Heart right ventricle (tissue), 16 donors: ENCODE data around the gene PABPC1L2A. TPM values are rescaled to one million over a fixed set of nuclear protein-coding genes. Genes with fewer than 3 reads are reported as not detected.
"Not testable (repeated sequence)": the region's sequence is repeated elsewhere in the genome, so short reads cannot be mapped to it uniquely, and the experiment has no call there.

Source experiments
- ATAC-seq, 8 donors: fragments of 200-7000 bp; cut with Tn5 transposase; one replicate each; pipeline ENCODE4 v1.9.1; 2020; ENCODE audit warnings: mild to moderate bottlenecking in 8 of 8, moderate library complexity in 8 of 8, moderate number of reproducible peaks in 1 of 8
- DNase-seq, 2 donors: peaks; one replicate each; pipeline ENCODE4 v3.0.0-alpha.2; 2020
- H3K27ac ChIP-seq, 10 donors: fragments of 200-600 bp; sonication (generic) in 2 of 10; one replicate each; pipeline versions ENCODE4 v1.5.0 to v1.8.0; 2020 to 2022; ENCODE audit warnings: mild to moderate bottlenecking in 3 of 10
- H3K27me3 ChIP-seq, 7 donors: fragments of 200-600 bp; one replicate each; pipeline ENCODE4 v1.8.0; 2021 to 2022; ENCODE audit warnings: mild to moderate bottlenecking in 2 of 7
- H3K36me3 ChIP-seq, 9 donors: fragments of 200-600 bp; sonication (generic) in 1 of 9; one replicate each; pipeline versions ENCODE4 v1.5.0 to v1.8.0; 2020 to 2022; ENCODE audit warnings: mild to moderate bottlenecking in 2 of 9
- H3K4me1 ChIP-seq, 9 donors: fragments of 200-600 bp; sonication (generic) in 1 of 9; one replicate each; pipeline versions ENCODE4 v1.5.0 to v1.8.0; 2020 to 2022; ENCODE audit warnings: mild to moderate bottlenecking in 4 of 9
- H3K4me3 ChIP-seq, 10 donors: fragments of 200-600 bp; sonication (generic) in 2 of 10; one replicate each; pipeline versions ENCODE4 v1.5.0 to v1.8.0; 2020 to 2022; ENCODE audit warnings: mild to moderate bottlenecking in 7 of 10, moderate library complexity in 2 of 10
- H3K9me3 ChIP-seq, 11 donors: fragments of 200-600 bp in 10 of 11; sonication (generic) in 2 of 11; one replicate each; pipeline versions ENCODE4 v1.5.0 to v1.8.0; 2013 to 2022; ENCODE audit warnings: mild to moderate bottlenecking in 2 of 11, control low read depth in 1 of 11, moderate library complexity in 1 of 11
- WGBS, 2 donors: extraction: QIAGEN DNeasy Blood & Tissue Kit; methylation state at CpG; one replicate each; pipeline ENCODE4 v1.1.7; 2013; ENCODE audit warnings: inconsistent platforms in 1 of 2; 5-methylcytosine and 5-hydroxymethylcytosine counted together
- intact Hi-C, 10 donors: fragments of 100-400 bp; cut with DNase I; formaldehyde crosslinking; loops; one replicate each; pipeline versions ENCODE4 v1.11.1 to v1.14.2; 2022
- long read RNA-seq, 3 donors: library from polyadenylated mRNA; unstranded; transcript quantifications; one replicate each; pipeline ENCODE4 v2.0.0, GENCODE V29; 2020 to 2021
- polyA plus RNA-seq, 2 donors: library from polyadenylated mRNA; stranded (reverse); fragments of 200-250 nt; gene quantifications; one replicate each; pipeline ENCODE4 v1.2.3, GENCODE V29; 2013
- total RNA-seq, 10 donors: library from RNA; stranded (reverse); fragmentation: NEBNext Ultra II Directional in 3 of 10; extraction: Animal tissue kit (Norgen Biotek cat#: 25700) in 3 of 10; gene quantifications; one replicate each; pipeline versions ENCODE4 v1.2.1 to v1.2.4, GENCODE V29; 2021 to 2023
- TF ChIP-seq, protein P1 (sequence below), 9 donors: fragments of 200-600 bp; sonication (generic) in 2 of 9; IDR thresholded peaks; one replicate each; pipeline versions ENCODE4 v1.5.0 to v1.8.0; 2021 to 2022; ENCODE audit warnings: antibody characterized with exemption in 9 of 9, mild to moderate bottlenecking in 5 of 9, moderate library complexity in 1 of 9
- donor health status: Arrhythmogenic right ventricular cardiomyopathy.
- donor health status: ischemic (EF 13 %, LVEDD 7.1; RV severe dilation, severe dysfunction).
- donor health status: healthy with polysubstance abuse.
- donor health status: DM: no; HTN: yes; CAD: no.
- donor health status: DM: no; HTN: no; CAD: no.
- donor health status: ischemic (EF 25% LVEDD 6.9; RV normal size, moderate dysfunction).
- donor health status: ischemic (EF 25% LVEDD 5.7; RV mildly dilated, moderate dysfunction).
- donor health status: healthy.
- donor health status: DM: yes; HTN: yes; CAD: no.
- donor health status: Ischemic cardiomyopathy.
- donor health status: ischemic (EF 35%, LVEDD 5.7; RV mildly dilated, moderate dysfunction).
- donor health status: nonischemic (EF 11% LVEDD 7.7; RV severe dilation, severe dysfunction).
- donor health status: DM: yes; HTN: yes; CAD: no.
- donor health status: PGD.
- donor health status: ischemic (EF 29% LVEDD 5.4; RV normal size, mild dysfunction).
- donor health status: nonischemic (EF 23%, LVEDD 6.1; RV moderate dilation, normal function).

Gene PABPC1L2A
- not detected for total RNA-seq
- polyA plus RNA-seq: not detected
- long read RNA-seq, donor 1: 0 reads
- long read RNA-seq, donor 2: 0 reads
- long read RNA-seq, donor 3: 0 reads

DNA sequence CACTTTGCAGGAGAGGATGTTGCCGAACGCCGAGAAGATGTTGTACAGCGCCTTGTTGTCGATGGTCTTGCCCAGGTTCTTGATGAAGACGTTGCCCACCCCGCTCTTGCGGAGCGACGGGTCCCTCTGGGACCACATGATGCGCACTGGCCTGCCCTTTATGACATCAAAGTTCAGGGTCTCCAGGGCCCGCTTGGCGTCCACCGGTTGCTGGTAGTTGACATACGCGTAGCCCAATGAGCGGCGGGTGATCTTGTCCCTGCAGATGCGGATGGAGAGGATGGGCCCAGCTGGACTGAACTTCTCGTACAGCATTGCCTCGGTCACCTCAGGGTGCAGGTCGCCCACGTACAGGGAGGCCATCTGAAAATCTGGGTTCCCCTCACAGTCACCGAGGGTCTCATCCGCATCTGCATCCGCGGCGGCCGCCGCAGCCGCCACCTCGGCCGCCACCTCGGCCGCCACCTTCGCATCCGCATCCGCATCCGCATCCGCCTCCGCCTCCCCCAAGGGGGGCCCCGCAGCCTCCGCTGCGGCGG, at the start of gene PABPC1L2A:
Gene PABPC1L2A, minus strand, starts transcription at position 489 of the 539 bp plus-strand sequence. Its CDS starts 126 bp downstream, at position 363.
- intact Hi-C loops, H3K36me3 ChIP-seq, H3K4me3 ChIP-seq, H3K9me3 ChIP-seq, DNase-seq, H3K4me1 ChIP-seq, ATAC-seq, H3K27ac ChIP-seq: not testable (repeated sequence)
- peaks cover 0 to 35% (median 5%) of the 10 kb centered on the region in 7 donors for H3K27me3 ChIP-seq
- 0% methylated on average over 9 of the region's 45 CpGs; no CpG with 5 or more reads in 1 of the 2 donors for WGBS, 2 donors

DNA sequence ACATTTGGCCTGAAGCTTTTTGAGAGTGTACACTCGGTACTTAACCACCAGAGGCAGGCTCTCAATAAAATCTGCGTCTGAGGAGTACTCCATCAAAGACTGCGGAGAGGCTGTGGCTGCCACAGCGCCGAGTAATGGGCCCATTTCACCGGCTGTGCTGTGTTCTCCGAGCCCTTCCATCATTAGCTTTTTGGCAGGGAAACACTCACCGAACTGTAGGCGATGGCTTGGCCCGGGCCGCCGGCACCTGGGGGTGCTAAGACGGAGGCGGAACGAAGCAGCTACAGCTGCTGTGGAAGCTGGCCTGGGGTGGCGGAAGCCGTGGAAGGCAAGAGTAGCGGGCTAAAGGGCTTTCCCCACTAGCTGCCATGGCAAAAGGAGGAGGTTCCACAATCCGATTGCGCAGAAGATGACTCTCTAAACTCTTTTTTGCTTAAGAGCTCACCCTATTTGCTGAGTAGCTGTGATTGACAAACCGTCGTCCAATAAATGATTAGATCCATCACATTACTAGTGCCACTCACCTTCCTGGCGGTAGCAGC, 48.5 kb upstream of the PABPC1L2A start:
- ATAC-seq: peak in 1 of 8 donors; percentile 61
- Histone ChIP-seq H3K4me3 (peak overlapping the region in 2 of 10 donors; percentile 18 to 35), H3K27me3 (peaks cover 0 to 20% (median 0%) of the 10 kb centered on the region in 7 donors), H3K9me3 (no peaks in the 10 kb centered on the region), H3K4me1 (no peaks in the 10 kb centered on the region), H3K36me3 (no peaks in the 10 kb centered on the region), H3K27ac (no peak overlapping the region)
- DNase-seq: peak; percentile 3 to 5
- 20 to 35% methylated on average over 23 of the region's 23 CpGs for WGBS, 2 donors
- TF ChIP-seq, protein P1, sequence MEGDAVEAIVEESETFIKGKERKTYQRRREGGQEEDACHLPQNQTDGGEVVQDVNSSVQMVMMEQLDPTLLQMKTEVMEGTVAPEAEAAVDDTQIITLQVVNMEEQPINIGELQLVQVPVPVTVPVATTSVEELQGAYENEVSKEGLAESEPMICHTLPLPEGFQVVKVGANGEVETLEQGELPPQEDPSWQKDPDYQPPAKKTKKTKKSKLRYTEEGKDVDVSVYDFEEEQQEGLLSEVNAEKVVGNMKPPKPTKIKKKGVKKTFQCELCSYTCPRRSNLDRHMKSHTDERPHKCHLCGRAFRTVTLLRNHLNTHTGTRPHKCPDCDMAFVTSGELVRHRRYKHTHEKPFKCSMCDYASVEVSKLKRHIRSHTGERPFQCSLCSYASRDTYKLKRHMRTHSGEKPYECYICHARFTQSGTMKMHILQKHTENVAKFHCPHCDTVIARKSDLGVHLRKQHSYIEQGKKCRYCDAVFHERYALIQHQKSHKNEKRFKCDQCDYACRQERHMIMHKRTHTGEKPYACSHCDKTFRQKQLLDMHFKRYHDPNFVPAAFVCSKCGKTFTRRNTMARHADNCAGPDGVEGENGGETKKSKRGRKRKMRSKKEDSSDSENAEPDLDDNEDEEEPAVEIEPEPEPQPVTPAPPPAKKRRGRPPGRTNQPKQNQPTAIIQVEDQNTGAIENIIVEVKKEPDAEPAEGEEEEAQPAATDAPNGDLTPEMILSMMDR (IDR thresholded peaks at IDR 0.05): no peak
- intact Hi-C loops: no loop called here

DNA sequence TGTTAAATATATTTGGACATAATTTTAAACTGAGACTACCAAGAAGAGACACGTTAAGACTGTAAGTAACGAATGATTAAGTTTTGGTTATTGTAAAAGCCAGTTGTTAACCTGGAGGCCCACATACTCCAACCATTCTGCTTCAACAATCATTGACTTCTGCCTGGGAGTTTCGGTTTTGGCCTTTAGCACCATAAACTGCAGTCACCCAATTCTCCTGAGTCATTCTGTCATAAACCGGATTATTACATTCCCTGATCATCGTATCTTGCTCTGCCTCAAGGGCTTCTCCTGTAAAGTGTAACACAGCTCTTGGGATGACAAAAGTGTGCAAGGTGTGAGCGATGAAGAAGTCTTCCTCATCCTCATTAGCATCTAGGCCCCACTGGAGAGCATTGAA, 46.9 kb upstream of the PABPC1L2A start:
- DNase-seq: no peak
- TF ChIP-seq, protein P1 (IDR thresholded peaks at IDR 0.05): no peak
- no peak for ATAC-seq
- whole genome bisulfite sequencing, 2 donors: 91 to 92% methylated on average over 6 of the region's 6 CpGs
- no peaks in the 10 kb centered on the region for H3K4me1 ChIP-seq
- no peak overlapping the region for H3K27ac ChIP-seq
- no peaks in the 10 kb centered on the region for H3K36me3 ChIP-seq
- H3K4me3 ChIP-seq: no peak overlapping the region
- intact Hi-C loops: no loop called here
- H3K27me3 ChIP-seq: peaks cover 0 to 16% (median 0%) of the 10 kb centered on the region in 7 donors
- no peaks in the 10 kb centered on the region for H3K9me3 ChIP-seq

DNA sequence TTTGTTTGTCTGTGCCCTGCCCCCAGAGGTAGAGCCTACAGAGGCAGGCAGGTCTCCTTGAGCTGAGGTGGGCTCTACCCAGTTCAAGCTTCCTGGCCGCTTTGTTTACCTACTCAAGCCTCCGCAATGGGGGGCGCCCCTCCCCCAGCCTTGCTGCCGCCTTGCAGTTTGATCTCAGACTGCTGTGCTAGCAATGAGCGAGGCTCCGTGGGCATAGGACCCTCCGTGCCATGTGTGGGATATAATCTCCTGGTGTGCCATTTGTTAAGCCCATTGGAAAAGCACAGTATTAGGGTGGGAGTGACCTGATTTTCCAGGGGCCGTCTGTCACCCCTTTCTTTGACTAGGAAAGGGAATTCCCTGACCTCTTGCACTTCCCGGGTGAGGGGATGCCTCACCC, 20.2 kb upstream of the PABPC1L2A start:
- intact Hi-C loops, H3K4me1 ChIP-seq, H3K27me3 ChIP-seq, ATAC-seq, H3K9me3 ChIP-seq, H3K36me3 ChIP-seq, H3K4me3 ChIP-seq, DNase-seq, H3K27ac ChIP-seq: not testable (repeated sequence)
- WGBS, 2 donors: 83 to 89% methylated on average over 9 of the region's 9 CpGs

DNA sequence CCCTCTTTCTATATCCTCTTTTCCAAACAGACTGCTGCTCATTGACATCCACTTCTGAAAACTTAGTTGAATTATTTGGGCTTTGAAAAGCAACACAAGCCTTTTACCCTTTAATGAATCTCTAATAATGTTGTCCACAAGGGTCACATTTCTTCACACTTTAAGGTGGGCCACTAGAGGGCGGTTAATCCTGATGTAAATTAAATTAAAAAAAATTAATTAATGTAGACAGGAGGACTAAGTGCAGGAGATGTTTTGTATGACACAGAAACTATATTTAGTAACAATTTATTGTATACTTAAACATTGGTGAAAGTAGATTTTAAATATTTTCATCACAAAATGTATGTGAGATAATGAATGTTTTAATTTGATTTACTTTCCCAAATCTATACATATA, 7.5 kb upstream of the PABPC1L2A start:
- ATAC-seq, intact Hi-C loops, H3K4me3 ChIP-seq, DNase-seq, H3K9me3 ChIP-seq, H3K36me3 ChIP-seq, H3K4me1 ChIP-seq, H3K27ac ChIP-seq: not testable (repeated sequence)
- H3K27me3 ChIP-seq: peaks cover 0 to 28% (median 0%) of the 10 kb centered on the region in 7 donors
- TF ChIP-seq, protein P1 (IDR thresholded peaks at IDR 0.05): peak in 3 of 9 donors; percentile 25 to 32 (median 29)
- WGBS, 2 donors: 5 to 38% methylated on average over 1 of the region's 1 CpG

DNA sequence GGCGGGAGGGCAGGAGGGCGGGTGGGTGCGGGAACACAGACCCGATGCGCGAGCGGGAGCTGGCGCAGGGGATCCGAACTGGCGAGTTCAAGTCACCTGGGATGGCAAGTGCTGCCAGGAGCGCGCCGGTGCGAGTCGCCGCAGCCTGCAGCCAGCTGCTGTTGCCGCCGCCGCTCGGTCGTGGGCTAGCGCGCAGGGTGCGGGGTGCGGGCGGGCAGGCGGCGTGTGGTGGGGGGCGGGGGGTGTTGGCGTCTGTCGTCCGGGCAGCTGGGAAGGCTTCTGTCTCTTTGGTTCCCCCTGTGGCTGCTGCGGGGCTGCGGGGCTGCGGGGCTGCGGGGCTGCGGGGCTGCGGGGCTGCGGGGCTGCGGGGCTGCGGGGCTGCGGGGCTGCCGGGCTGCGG, 572 bp upstream of the PABPC1L2A start:
- peaks cover 0 to 27% (median 5%) of the 10 kb centered on the region in 7 donors for H3K27me3 ChIP-seq
- H3K9me3 ChIP-seq, intact Hi-C loops, ATAC-seq, H3K4me3 ChIP-seq, H3K27ac ChIP-seq, H3K36me3 ChIP-seq, DNase-seq, H3K4me1 ChIP-seq: not testable (repeated sequence)
- no CpG with 5 or more reads among the region's 44 CpGs for WGBS, 2 donors

DNA sequence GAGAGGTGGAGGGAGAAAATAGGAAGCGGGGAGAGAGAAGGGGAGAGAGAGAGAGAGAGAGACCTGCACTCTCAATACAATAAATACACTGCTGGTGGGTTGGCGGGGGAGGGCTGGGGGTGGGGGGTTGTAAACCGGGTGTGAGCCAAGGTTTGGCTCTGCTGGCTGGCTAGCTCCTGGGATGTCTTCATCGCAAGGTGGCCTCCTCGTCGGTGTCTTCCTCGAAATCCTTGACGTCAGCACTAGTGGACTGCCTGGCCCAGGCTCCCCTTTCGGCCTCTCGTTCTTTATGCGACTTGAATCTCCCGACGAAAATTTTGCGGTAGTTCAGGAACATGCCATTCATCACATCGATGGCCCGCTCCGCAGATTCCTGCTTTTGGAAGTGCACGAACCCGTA, 715 bp downstream of the PABPC1L2A start:
- H3K27ac ChIP-seq, DNase-seq, ATAC-seq, H3K9me3 ChIP-seq, H3K4me3 ChIP-seq, H3K4me1 ChIP-seq, intact Hi-C loops, H3K36me3 ChIP-seq: not testable (repeated sequence)
- peaks cover 0 to 37% (median 5%) of the 10 kb centered on the region in 7 donors for H3K27me3 ChIP-seq
- no CpG with 5 or more reads among the region's 19 CpGs for WGBS, 2 donors
